SH-SY5Y (cell line): Measurements from ENCODE around the gene SPATA12.

Experiments
- GATA2 ChIP-seq: IDR thresholded peaks from 2 replicates; pipeline ENCODE4 v1.6.1; 2011; ENCODE audit warnings: mild to moderate bottlenecking, low read depth, low read length
- GATA3 ChIP-seq: IDR thresholded peaks from 2 replicates; pipeline ENCODE4 v1.6.1; 2011; ENCODE audit warnings: low read depth, mild to moderate bottlenecking, low read length, moderate library complexity

- TF ChIP-seq GATA2 (no peak), GATA3 (no peak)
Measured at GRCh38 chr3:57065588-57065987, 5.1 kb downstream of the SPATA12 start.
